WTC11 (cell line): Measurements from ENCODE around the gene TASP1. TPM values are rescaled to one million over a fixed set of nuclear protein-coding genes. Genes with fewer than 3 reads are reported as not detected.

Experiments used
- ATAC-seq: fragments of 200-7000 bp; cut with Tn5 transposase; 2 replicates; pipeline ENCODE4 v1.10.0; 2021; ENCODE audit warnings: mild to moderate bottlenecking, moderate library complexity
- CTCF ChIA-PET: fragments of 300-600 bp; sonication (Branson Sonifier 250); formaldehyde crosslinking; loops from one replicate; lab custom pipeline; 2021; ENCODE audit warnings: antibody characterized with exemption; lab: Charles Lee
- POLR2A ChIA-PET: fragments of 350-600 bp; sonication (Branson Sonifier 250); formaldehyde crosslinking; loops from one replicate; lab custom pipeline; 2021; ENCODE audit warnings: antibody characterized with exemption; lab: Charles Lee
- DNase-seq: peaks from one replicate; pipeline ENCODE4 v3.0.0; 2021; ENCODE audit warnings: low spot score
- H3K27ac Mint-ChIP-seq: 2 replicates; pipeline ENCODE4 v1.8.0; 2021; ENCODE audit warnings: mixed read lengths
- H3K27me3 Mint-ChIP-seq: 2 replicates; pipeline ENCODE4 v1.8.0; 2021; ENCODE audit warnings: low read depth, mild to moderate bottlenecking, moderate library complexity, mixed read lengths
- H3K36me3 Mint-ChIP-seq: 2 replicates; pipeline ENCODE4 v1.8.0; 2021; ENCODE audit warnings: mixed read lengths
- H3K4me1 Mint-ChIP-seq: 2 replicates; pipeline ENCODE4 v1.8.0; 2022; ENCODE audit warnings: mixed read lengths
- H3K4me3 Mint-ChIP-seq: 2 replicates; pipeline ENCODE4 v1.8.0; 2021; ENCODE audit warnings: mild to moderate bottlenecking, moderate library complexity, mixed read lengths
- H3K9me3 Mint-ChIP-seq: 2 replicates; pipeline ENCODE4 v1.8.0; 2021; ENCODE audit warnings: mixed read lengths
- CBFB ChIP-seq: sonication (generic); formaldehyde crosslinking; IDR thresholded peaks from 2 replicates; pipeline ENCODE4 v1.8.1; 2022; ENCODE audit warnings: mild to moderate bottlenecking, low read depth, missing genetic modification reagents
- CREB1 ChIP-seq: sonication (generic); formaldehyde crosslinking; IDR thresholded peaks from 2 replicates; pipeline ENCODE4 v1.8.0; 2023; ENCODE audit warnings: mild to moderate bottlenecking, missing genetic modification reagents
- MLX ChIP-seq: sonication (generic); formaldehyde crosslinking; IDR thresholded peaks from 2 replicates; pipeline ENCODE4 v1.8.1; 2023; ENCODE audit warnings: mild to moderate bottlenecking, missing genetic modification reagents, moderate library complexity
- NFYB ChIP-seq: sonication (generic); formaldehyde crosslinking; conservative IDR thresholded peaks from 2 replicates; pipeline ENCODE4 v1.8.0; 2022; ENCODE audit warnings: low read depth, missing genetic modification reagents
- NR3C1 ChIP-seq: sonication (generic); formaldehyde crosslinking; conservative IDR thresholded peaks from 2 replicates; pipeline ENCODE4 v1.8.1; 2023; ENCODE audit warnings: low read depth, mild to moderate bottlenecking, missing genetic modification reagents
- PRRX2 ChIP-seq: fragments of 250-450 bp; sonication (Bioruptor Pico); IDR thresholded peaks from 2 replicates; pipeline ENCODE4 v1.8.0; 2021; ENCODE audit warnings: mild to moderate bottlenecking
- RORB ChIP-seq: fragments of 250-450 bp; sonication (Bioruptor Pico); IDR thresholded peaks from 2 replicates; pipeline ENCODE4 v1.9.0; 2021; ENCODE audit warnings: mild to moderate bottlenecking
- TEAD4 ChIP-seq: sonication (generic); formaldehyde crosslinking; IDR thresholded peaks from 2 replicates; pipeline ENCODE4 v1.8.0; 2022; ENCODE audit warnings: mild to moderate bottlenecking, missing genetic modification reagents
- ZBTB21 ChIP-seq: sonication (generic); formaldehyde crosslinking; IDR thresholded peaks from 2 replicates; pipeline ENCODE4 v1.8.1; 2023; ENCODE audit warnings: mild to moderate bottlenecking, missing genetic modification reagents, borderline replicate concordance
- ZNF263 ChIP-seq: sonication (generic); formaldehyde crosslinking; IDR thresholded peaks from 2 replicates; pipeline ENCODE4 v1.8.1; 2022; ENCODE audit warnings: low read depth, mild to moderate bottlenecking, moderate library complexity, missing genetic modification reagents
- total RNA-seq: library from RNA; stranded (reverse); gene quantifications from 3 replicates; pipeline ENCODE4 v1.2.3, GENCODE V29; 2021
- TF ChIP-seq, protein P1 (sequence below): fragments of 250-450 bp; sonication (Bioruptor Pico); IDR thresholded peaks from 2 replicates; pipeline ENCODE4 v1.9.0; 2021; ENCODE audit warnings: moderate library complexity, mild to moderate bottlenecking, inconsistent platforms, borderline replicate concordance
- TF ChIP-seq, protein P2 (sequence below): sonication (generic); formaldehyde crosslinking; conservative IDR thresholded peaks from 2 replicates; pipeline ENCODE4 v1.8.1; 2022; ENCODE audit warnings: mild to moderate bottlenecking, missing genetic modification reagents
- TF ChIP-seq, protein P3 (sequence below): sonication (generic); formaldehyde crosslinking; IDR thresholded peaks from 2 replicates; pipeline ENCODE4 v1.8.0; 2022; ENCODE audit warnings: mild to moderate bottlenecking, missing genetic modification reagents
- TF ChIP-seq, protein P4 (sequence below): sonication (generic); formaldehyde crosslinking; IDR thresholded peaks from 2 replicates; pipeline ENCODE4 v1.8.1; 2022; ENCODE audit warnings: missing genetic modification reagents, borderline replicate concordance
- TF ChIP-seq, protein P5 (sequence below): sonication (generic); formaldehyde crosslinking; IDR thresholded peaks from 2 replicates; pipeline ENCODE4 v1.8.0; 2023; ENCODE audit warnings: mild to moderate bottlenecking, missing genetic modification reagents
- TF ChIP-seq, protein P6 (sequence below): sonication (generic); formaldehyde crosslinking; IDR thresholded peaks from 2 replicates; pipeline ENCODE4 v1.8.1; 2023; ENCODE audit warnings: mild to moderate bottlenecking, missing genetic modification reagents
- TF ChIP-seq, protein P7 (sequence below): sonication (generic); formaldehyde crosslinking; IDR thresholded peaks from 2 replicates; pipeline ENCODE4 v1.8.1; 2022; ENCODE audit warnings: mild to moderate bottlenecking, moderate library complexity, missing genetic modification reagents
- TF ChIP-seq, protein P8 (sequence below): sonication (generic); formaldehyde crosslinking; IDR thresholded peaks from 2 replicates; pipeline ENCODE4 v1.8.1; 2023; ENCODE audit warnings: mild to moderate bottlenecking, missing genetic modification reagents, borderline replicate concordance

TASP1 gene
- total RNA-seq, 1 experiment from 2014 or later: 12.4 TPM

- ATAC-seq (no peak), DNase-seq (no peak)
- H3K27me3 Mint-ChIP-seq: no peaks in the 10 kb centered on the region
- H3K4me3 Mint-ChIP-seq: no peak overlapping the region
- H3K9me3 Mint-ChIP-seq: peaks cover 8% of the 10 kb centered on the region
- no peaks in the 10 kb centered on the region for H3K4me1 Mint-ChIP-seq
- TF ChIP-seq TEAD4 (CRISPR knock-in tag) (no peak), ZBTB21 (CRISPR knock-in tag) (no peak), ZNF263 (CRISPR knock-in tag) (no peak)
- TF ChIP-seq, protein P1, sequence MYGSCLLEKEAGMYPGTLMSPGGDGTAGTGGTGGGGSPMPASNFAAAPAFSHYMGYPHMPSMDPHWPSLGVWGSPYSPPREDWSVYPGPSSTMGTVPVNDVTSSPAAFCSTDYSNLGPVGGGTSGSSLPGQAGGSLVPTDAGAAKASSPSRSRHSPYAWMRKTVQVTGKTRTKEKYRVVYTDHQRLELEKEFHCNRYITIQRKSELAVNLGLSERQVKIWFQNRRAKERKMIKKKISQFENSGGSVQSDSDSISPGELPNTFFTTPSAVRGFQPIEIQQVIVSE (CRISPR knock-in tag): no peak
- TF ChIP-seq, protein P2, sequence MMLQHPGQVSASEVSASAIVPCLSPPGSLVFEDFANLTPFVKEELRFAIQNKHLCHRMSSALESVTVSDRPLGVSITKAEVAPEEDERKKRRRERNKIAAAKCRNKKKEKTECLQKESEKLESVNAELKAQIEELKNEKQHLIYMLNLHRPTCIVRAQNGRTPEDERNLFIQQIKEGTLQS: no peak
- TF ChIP-seq, protein P3, sequence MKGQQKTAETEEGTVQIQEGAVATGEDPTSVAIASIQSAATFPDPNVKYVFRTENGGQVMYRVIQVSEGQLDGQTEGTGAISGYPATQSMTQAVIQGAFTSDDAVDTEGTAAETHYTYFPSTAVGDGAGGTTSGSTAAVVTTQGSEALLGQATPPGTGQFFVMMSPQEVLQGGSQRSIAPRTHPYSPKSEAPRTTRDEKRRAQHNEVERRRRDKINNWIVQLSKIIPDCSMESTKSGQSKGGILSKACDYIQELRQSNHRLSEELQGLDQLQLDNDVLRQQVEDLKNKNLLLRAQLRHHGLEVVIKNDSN (CRISPR knock-in tag): no peak
- no peaks in the 10 kb centered on the region for H3K36me3 Mint-ChIP-seq
- POLR2A ChIA-PET: no interaction called here
- no peak overlapping the region for H3K27ac Mint-ChIP-seq
- CTCF ChIA-PET: interaction anchor here (0.6 kb wide), 1 partner anchor 109 kb away, joined by 3 read pairs; no protein-coding TSS in a partner anchor
These were observed 40.2 kb upstream of the TASP1 start for GRCh38 chr20:13678944-13679343.

DNA sequence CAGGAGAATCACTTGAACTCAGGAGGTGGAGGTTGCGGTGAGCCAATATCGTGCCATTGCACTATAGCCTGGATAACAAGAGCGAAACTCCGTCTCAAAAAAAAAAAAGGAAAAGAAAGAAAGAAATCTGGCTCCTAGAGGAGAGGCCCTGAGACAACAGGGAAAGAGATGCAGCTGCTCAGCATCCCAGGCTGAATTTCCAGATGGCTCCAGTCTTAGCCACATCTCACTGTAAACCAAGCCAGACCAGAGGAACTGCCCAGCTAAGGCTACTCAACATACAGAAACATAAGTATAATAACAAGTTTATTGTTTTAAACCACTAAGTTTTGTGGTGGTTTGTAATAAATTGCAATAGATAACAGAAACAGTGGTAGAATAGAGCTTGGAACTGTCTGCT is 38.5 kb upstream of the TASP1 start:
- H3K27ac Mint-ChIP-seq: no peak overlapping the region
- H3K9me3 Mint-ChIP-seq: peaks cover 8% of the 10 kb centered on the region
- no peaks in the 10 kb centered on the region for H3K27me3 Mint-ChIP-seq
- DNase-seq (no peak), ATAC-seq (no peak)
- no peaks in the 10 kb centered on the region for H3K4me1 Mint-ChIP-seq
- H3K4me3 Mint-ChIP-seq: no peak overlapping the region
- H3K36me3 Mint-ChIP-seq: no peaks in the 10 kb centered on the region
- POLR2A ChIA-PET: no interaction called here
- CTCF ChIA-PET: no interaction called here
- TF ChIP-seq NFYB (CRISPR knock-in tag) (no peak), CREB1 (CRISPR knock-in tag) (no peak), PRRX2 (no peak), RORB (CRISPR knock-in tag) (no peak), NR3C1 (CRISPR knock-in tag) (no peak), ZBTB21 (CRISPR knock-in tag) (no peak), MLX (CRISPR knock-in tag) (no peak), CBFB (no peak)
- TF ChIP-seq, protein P4, sequence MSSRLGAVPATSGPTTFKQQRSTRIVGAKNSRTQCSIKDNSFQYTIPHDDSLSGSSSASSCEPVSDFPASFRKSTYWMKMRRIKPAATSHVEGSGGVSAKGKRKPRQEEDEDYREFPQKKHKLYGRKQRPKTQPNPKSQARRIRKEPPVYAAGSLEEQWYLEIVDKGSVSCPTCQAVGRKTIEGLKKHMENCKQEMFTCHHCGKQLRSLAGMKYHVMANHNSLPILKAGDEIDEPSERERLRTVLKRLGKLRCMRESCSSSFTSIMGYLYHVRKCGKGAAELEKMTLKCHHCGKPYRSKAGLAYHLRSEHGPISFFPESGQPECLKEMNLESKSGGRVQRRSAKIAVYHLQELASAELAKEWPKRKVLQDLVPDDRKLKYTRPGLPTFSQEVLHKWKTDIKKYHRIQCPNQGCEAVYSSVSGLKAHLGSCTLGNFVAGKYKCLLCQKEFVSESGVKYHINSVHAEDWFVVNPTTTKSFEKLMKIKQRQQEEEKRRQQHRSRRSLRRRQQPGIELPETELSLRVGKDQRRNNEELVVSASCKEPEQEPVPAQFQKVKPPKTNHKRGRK (CRISPR knock-in tag): no peak
- TF ChIP-seq, protein P3 (CRISPR knock-in tag): no peak
- TF ChIP-seq, protein P5, sequence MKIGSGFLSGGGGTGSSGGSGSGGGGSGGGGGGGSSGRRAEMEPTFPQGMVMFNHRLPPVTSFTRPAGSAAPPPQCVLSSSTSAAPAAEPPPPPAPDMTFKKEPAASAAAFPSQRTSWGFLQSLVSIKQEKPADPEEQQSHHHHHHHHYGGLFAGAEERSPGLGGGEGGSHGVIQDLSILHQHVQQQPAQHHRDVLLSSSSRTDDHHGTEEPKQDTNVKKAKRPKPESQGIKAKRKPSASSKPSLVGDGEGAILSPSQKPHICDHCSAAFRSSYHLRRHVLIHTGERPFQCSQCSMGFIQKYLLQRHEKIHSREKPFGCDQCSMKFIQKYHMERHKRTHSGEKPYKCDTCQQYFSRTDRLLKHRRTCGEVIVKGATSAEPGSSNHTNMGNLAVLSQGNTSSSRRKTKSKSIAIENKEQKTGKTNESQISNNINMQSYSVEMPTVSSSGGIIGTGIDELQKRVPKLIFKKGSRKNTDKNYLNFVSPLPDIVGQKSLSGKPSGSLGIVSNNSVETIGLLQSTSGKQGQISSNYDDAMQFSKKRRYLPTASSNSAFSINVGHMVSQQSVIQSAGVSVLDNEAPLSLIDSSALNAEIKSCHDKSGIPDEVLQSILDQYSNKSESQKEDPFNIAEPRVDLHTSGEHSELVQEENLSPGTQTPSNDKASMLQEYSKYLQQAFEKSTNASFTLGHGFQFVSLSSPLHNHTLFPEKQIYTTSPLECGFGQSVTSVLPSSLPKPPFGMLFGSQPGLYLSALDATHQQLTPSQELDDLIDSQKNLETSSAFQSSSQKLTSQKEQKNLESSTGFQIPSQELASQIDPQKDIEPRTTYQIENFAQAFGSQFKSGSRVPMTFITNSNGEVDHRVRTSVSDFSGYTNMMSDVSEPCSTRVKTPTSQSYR (CRISPR knock-in tag): no peak
- TF ChIP-seq, protein P6, sequence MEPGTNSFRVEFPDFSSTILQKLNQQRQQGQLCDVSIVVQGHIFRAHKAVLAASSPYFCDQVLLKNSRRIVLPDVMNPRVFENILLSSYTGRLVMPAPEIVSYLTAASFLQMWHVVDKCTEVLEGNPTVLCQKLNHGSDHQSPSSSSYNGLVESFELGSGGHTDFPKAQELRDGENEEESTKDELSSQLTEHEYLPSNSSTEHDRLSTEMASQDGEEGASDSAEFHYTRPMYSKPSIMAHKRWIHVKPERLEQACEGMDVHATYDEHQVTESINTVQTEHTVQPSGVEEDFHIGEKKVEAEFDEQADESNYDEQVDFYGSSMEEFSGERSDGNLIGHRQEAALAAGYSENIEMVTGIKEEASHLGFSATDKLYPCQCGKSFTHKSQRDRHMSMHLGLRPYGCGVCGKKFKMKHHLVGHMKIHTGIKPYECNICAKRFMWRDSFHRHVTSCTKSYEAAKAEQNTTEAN: no peak
- TF ChIP-seq, protein P7, sequence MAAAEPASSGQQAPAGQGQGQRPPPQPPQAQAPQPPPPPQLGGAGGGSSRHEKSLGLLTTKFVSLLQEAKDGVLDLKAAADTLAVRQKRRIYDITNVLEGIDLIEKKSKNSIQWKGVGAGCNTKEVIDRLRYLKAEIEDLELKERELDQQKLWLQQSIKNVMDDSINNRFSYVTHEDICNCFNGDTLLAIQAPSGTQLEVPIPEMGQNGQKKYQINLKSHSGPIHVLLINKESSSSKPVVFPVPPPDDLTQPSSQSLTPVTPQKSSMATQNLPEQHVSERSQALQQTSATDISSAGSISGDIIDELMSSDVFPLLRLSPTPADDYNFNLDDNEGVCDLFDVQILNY (CRISPR knock-in tag): no peak
- TF ChIP-seq, protein P8, sequence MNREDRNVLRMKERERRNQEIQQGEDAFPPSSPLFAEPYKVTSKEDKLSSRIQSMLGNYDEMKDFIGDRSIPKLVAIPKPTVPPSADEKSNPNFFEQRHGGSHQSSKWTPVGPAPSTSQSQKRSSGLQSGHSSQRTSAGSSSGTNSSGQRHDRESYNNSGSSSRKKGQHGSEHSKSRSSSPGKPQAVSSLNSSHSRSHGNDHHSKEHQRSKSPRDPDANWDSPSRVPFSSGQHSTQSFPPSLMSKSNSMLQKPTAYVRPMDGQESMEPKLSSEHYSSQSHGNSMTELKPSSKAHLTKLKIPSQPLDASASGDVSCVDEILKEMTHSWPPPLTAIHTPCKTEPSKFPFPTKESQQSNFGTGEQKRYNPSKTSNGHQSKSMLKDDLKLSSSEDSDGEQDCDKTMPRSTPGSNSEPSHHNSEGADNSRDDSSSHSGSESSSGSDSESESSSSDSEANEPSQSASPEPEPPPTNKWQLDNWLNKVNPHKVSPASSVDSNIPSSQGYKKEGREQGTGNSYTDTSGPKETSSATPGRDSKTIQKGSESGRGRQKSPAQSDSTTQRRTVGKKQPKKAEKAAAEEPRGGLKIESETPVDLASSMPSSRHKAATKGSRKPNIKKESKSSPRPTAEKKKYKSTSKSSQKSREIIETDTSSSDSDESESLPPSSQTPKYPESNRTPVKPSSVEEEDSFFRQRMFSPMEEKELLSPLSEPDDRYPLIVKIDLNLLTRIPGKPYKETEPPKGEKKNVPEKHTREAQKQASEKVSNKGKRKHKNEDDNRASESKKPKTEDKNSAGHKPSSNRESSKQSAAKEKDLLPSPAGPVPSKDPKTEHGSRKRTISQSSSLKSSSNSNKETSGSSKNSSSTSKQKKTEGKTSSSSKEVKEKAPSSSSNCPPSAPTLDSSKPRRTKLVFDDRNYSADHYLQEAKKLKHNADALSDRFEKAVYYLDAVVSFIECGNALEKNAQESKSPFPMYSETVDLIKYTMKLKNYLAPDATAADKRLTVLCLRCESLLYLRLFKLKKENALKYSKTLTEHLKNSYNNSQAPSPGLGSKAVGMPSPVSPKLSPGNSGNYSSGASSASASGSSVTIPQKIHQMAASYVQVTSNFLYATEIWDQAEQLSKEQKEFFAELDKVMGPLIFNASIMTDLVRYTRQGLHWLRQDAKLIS (CRISPR knock-in tag): no peak
